Measurements from ENCODE around the gene PALLD. TPM values are rescaled to one million over a fixed set of nuclear protein-coding genes. Genes with fewer than 3 reads are reported as not detected.

The PALLD gene
- total and polyA plus RNA-seq, 2 of the 13 experiments (the other 11 are each of a cell fraction or from before 2014, with no cell fraction given), result 0.50 to 1.5 TPM

- no peak for TF ChIP-seq ZNF646 (CRISPR knock-in tag; IDR thresholded peaks at IDR 0.05)
Observed at GRCh38 chr4:168646001-168646768, 149.3 kb downstream of the PALLD start (continued).

- TF ChIP-seq PRMT3 (CRISPR knock-in tag; IDR thresholded peaks at IDR 0.05; ENCODE audit: borderline replicate concordance, low read depth) (no peak), ZBTB34 (CRISPR knock-in tag; IDR thresholded peaks at IDR 0.05) (no peak), ZNF652 (CRISPR knock-in tag; IDR thresholded peaks at IDR 0.05; ENCODE audit: borderline replicate concordance, low read depth) (no peak), RNF2 (conservative IDR thresholded peaks at IDR 0.05; ENCODE audit: low read depth) (no peak), TFAP4 (IDR thresholded peaks at IDR 0.05; ENCODE audit: borderline replicate concordance, low read depth) (no peak), ZNF792 (CRISPR knock-in tag; IDR thresholded peaks at IDR 0.05) (no peak)
- BruUV-seq (replicated peaks), result no TSS peak
- Histone ChIP-seq H4K20me1 (ENCODE audit: insufficient read depth, low read length) (no peaks in the 10 kb centered on the region), H3K9ac (ENCODE audit: insufficient read depth, low read depth, low read length) (no peak overlapping the region), H3K27me3 (ENCODE audit: control insufficient read depth in 1 of 2, insufficient read depth in 2 of 2, low read length in 2 of 2) (no peaks in the 10 kb centered on the region), H3K36me3 (replicated peaks in 1 of 2; ENCODE audit: control insufficient read depth in 1 of 2, insufficient read depth in 2 of 2, low read length in 2 of 2) (no peaks in the 10 kb centered on the region), H3K79me2 (ENCODE audit: insufficient read depth, low read length) (no peaks in the 10 kb centered on the region), H3K4me2 (ENCODE audit: low read depth, low read length) (no peak overlapping the region), H3K4me1 (ENCODE audit: insufficient read depth, low read length) (no peaks in the 10 kb centered on the region), H3K9me3 (ENCODE audit: low read length) (no peaks in the 10 kb centered on the region), H3K27ac (ENCODE audit: extremely low read length, insufficient read depth, low read length) (no peak overlapping the region), H3K4me3 (replicated peaks in 1 of 3; ENCODE audit: insufficient read depth in 1 of 3, low read depth in 2 of 3, low read length in 3 of 3) (no peak overlapping the region), H2AFZ (ENCODE audit: low read length) (no peak overlapping the region)
- no peak for ATAC-seq
- POLR2A ChIA-PET, result no interaction called here
- no peak for FAIRE-seq
- WGBS (ENCODE audit: low lambda C conversion rate), result 57% methylated on average over 8 of the region's 8 CpGs
- DNase-seq (ENCODE audit: low spot score), result no peak
- intact Hi-C loops (cut with micrococcal nuclease; ENCODE audit: unreplicated experiment) (no loop called here), in situ Hi-C loops (cut with HindIII; ENCODE audit: extremely low pct_ligation_motif_present, low pct_unique_long_range_greater_than_20kb) (no loop called here)
- CTCF ChIA-PET (ENCODE audit: low intra/inter-chr PET ratio, low total read pairs), result no interaction called here
Observed at GRCh38 chr4:168647646-168648375, 151.0 kb downstream of the PALLD start.
